Renal cortex interstitium (tissue), 11 donors: Measurements from ENCODE around the gene PCMT1. TPM values are rescaled to one million over a fixed set of nuclear protein-coding genes. Genes with fewer than 3 reads are reported as not detected.
"Not testable (repeated sequence)": the region's sequence is repeated elsewhere in the genome, so short reads cannot be mapped to it uniquely, and the experiment has no call there.

Source experiments
- DNase-seq, 11 donors: peaks; one replicate each; pipeline ENCODE4 v3.0.0-alpha.2; 2013; ENCODE audit warnings: low read depth in 9 of 11, low spot score in 4 of 11; ENCODE audit errors: extremely low read depth in 1 of 11
- polyA plus RNA-seq, 3 donors: library from polyadenylated mRNA; unstranded; fragments of 120-200 nt; gene quantifications; one replicate each; pipeline ENCODE4 v1.2.1, GENCODE V29; 2013; ENCODE audit not compliant: insufficient read length in 3 of 3

Gene PCMT1
- polyA plus RNA-seq, 3 donors: 78.5 to 94.1 (median 90.9) TPM

DNA sequence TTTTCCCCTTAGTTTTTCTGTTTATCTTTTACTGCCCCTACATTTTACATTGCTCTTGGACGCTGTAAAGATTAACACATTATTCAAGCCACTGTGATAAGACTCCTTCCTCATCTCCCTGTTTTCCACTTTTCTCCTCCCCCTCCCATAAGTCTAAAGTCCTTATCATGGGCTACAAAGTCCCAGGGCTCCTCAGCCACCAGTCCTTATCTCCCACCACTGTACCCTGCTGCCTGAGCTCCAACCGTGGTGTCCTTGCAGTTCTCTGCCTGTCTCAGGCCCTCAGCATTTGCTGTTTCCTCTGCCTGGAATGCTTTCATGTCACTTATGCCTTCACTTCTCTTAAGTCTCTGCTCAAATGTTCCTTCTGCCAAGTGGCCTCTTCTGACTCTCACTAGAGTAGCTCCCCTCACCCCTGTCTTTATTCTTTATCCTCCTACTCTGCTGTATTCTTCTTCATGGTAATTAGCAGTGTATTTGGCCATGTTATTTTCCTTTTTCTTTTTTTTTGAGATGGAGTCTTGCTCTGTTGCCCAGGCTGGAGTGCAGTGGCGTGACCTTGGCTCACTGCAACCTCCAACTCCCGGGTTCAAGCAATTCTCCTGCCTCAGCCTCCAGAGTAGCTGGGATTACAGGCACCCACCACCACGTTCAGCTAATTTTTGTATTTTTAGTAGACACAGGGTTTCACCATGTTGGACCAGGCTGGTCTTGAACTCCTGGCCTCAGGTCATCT, 20.9 kb upstream of the PCMT1 start:
- no peak for DNase-seq

DNA sequence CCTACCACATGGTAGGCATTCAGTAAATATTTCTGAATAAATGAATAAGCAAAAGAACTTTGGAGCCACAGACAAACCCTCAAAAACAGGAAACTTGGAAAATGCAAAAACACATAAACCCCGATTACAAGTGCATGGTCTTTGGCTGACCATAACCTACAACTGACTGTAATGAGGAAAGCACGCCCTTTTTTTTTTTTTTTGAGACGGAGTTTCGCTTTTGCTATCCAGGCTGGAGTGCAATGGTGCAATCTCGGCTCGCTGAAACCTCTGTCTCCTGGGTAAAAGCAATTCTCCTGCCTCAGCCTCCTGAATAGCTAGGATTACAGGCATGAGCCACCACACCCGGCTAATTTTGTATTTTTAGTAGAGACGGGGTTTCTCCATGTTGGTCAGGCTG, 19.7 kb upstream of the PCMT1 start:
- no peak for DNase-seq

DNA sequence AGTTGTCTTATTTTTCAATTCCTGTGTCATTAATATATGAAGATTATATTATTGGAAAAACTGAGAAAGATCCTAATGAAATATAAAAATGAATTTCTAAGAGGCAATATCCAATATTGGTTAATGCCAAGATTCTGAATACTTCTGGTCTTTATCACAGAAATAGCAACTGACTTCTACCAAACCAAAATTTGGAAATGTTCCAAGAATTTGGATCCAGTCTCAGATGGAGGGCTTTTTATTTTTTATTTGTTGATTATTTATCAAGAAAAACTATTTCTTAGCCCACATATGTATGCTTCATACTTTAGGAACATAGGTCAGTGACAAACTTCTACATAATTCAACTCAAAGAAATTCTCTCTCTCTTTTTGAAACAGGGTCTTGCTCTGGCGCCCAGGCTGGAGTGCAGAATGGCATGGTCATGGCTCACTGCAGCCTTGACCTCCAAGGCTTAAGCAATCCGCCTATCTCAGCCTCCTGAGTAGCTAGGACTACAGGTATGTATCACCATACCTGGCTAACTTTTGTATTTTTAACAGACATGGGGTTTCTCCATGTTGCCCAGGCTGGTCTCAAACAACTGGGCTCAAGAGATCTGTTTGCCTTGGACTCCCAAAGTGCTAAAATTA, 16.3 kb upstream of the PCMT1 start:
- no peak for DNase-seq

DNA sequence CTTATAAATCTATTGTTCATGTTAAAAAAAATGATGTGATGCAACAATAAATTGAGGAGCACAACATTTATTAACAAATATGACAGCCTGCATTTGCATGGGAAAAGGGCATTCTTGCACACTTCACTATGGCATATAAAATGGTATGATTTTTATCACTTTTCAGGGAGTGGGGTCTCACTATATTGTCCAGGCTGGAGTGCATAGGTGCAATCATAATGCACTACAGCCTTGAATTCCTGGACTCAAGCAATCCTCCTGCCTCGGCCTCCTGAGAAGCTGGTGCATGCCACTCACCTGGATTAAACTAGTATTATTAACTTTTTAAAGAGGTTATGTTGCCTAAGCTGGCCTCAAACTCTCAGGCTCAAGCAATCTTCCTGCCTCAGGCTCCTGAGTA, 14.6 kb upstream of the PCMT1 start:
- DNase-seq: no peak

DNA sequence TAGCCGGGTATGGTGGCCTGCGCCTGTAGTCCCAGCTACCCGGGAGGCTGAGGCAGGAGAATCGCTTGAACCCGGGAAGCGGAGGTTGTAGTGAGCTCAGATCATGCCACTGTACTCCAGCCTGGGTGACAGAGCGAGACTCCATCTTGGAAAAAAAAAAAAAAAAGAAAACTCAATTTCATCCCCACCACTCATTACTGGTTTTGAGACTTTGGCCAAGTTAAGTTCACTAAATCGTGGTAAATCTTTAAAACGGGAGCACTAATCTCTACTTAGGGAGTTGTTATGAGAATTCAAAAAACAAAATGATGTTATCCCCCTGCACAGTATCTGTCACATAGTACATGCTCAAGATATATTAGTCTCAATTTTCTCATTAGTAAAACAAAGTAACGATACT, 4.3 kb upstream of the PCMT1 start:
- DNase-seq: not testable (repeated sequence)

DNA sequence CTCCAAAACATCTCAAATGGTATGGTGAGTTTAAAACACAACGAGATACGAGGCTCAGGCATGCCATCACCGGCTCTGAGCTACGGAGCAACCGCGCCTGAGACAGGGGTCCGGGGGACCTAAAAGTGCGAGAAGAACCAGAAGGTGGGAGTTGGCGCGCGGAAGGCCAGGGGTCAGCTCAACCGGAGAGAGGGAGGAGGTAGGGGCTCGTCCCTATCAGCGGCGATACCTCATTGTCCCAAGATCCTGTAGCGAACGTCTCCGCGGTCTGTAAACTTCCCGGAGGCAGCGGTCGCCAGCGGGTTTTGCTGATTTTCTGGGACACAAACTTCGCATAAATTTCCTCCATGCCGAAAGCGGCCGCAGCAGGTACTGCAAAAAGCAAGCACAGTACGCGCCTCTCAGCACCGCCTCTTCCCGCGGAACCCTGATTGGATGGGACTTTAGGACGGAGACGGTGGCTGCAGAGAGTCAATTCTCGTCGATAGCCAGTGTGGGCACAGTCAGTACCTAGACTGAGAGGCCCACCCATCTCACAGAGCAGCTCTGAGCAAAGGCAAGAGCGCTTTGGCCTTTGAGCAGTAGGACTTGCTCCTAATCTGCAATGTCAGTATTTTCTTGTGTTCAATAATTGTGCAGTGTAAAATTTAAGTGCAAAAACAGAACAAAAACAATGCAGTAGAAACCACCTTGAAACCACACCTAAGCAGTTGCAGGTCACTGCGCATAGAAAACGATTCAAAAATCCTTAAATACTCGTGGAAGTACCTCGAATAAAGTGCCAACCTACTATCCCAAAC, 3.2 kb upstream of the PCMT1 start, which contains the start of gene NUP43:
NUP43 (minus strand) TSS at position 383 of the 800 bp plus-strand sequence; CDS start at position 349, 34 bp downstream.
- peak; percentile 87 to 97 (median 92) for DNase-seq

DNA sequence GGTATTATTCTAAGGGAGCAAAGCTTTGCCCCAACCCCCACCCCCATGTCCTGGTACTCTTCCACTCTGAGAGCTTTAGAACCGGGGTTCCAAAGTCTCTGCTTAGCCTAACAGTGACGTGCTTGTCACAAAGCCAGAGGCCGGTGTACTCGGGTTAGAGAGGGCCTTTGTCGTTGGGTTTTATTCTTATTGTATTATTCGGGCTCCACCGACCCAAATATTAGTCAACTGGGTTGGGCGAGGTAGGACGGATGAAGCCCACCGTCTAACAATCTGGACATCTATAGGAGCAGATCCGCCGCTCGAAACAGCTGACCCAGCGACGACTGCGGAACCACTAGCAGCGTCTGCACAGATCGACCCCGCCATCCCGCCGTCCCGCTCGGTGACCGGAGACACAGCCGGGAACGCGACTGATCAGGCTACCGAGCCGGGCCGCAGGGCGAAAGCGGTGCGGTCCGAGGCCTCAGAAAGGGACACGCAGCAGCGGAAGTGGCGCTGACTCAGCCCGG, 403 bp upstream of the PCMT1 start:
- DNase-seq: not testable (repeated sequence)

DNA sequence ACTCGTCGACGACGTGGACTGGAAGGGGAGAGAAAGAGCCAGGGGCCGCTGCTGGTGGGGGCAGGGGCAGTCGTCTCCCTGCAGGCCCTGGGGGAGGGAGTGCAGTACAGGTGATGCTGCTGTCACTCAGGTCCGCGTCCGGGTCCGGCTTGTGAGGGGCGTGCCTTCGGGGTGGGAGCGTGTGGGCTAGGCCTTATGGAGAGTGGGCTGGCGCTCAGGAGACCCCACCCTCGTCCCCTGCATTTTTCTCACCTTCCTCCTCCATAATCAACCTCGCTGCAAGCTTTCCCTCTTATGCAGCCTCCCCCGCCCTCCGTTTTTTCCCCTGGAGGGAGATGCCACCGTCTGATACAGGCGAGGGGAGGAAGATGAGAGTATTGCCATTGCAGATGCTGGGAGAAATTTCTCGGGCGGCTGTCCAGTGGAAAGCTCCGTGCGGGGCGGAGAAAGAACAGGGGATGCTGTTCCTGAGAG, 632 bp downstream of the PCMT1 start:
- DNase-seq: peak in 7 of 11 donors; percentile 36 to 64 (median 52)

DNA sequence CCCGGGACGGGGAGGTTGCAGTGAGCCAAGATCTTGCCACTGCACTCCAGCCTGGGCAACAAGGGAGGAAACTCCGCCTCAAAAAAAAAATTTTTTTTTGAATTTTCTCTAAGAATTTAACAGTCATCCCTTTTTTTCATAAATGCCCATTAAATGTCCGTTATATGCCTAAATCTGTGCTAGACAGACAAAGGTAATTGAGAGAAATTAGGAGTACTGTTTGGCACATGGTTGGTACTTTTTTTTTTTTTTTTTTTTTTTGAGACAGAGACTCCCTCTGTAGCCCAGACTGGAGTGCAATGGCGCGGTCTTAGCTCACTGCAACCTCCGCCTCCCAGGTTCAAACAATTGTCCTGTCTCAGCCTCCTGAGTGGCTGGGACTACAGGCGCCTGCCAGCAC, 1.7 kb downstream of the PCMT1 start:
- no peak for DNase-seq

DNA sequence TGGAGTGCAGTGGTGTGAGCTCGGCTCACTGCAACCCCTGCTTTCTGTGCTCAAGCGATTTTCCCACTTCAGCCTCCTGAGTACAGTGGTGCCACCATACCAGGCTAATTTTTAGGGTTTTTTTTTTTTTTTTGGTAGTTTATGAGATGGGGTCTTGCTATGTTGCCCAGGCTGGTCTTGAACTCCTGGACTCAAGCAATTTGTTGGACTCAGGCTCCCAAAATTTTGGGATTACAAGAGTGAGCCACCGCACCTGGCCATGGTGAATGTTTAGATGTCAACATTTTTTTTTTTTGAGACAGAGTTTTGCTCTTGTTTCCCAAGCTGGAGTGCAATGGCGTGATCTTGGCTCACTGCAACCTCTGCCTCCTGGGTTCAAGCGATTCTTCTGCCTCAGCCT, 2.4 kb downstream of the PCMT1 start:
- not testable (repeated sequence) for DNase-seq

DNA sequence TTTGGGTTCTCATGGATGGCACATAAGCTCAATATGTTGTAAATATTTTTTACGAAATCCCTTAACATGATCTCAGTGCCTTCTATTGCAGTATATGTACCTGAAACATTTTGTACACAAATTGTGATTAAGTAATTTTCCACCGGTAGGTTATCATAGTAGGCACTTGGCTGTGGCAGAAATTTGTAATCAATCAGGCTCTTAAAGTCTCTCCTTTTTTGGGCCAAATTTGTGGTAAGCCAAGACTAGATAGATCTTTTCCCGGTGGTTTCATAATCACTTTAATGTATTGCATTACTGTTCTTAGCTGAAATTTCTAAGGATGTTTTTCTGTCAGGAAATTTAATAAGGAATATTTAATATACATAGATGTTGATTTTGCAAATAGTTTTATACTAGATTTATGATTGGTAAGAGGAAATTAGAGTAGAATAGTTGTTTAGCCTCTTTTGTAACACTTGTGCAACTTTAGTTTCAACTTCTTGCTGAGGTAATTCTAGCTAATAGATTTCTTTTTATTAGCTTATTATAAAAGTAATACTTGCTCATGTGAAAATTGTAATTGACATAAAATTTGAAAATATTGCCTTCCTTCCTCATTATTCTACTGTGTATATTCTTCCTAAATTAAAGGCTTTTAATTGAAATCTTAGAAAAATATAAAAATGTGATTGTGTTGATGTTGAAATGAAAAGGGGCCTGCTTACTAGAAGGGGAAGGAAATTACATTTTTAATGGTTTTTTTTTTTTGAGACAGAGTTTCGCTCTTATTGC, 3.2 kb downstream of the PCMT1 start:
- DNase-seq: no peak

DNA sequence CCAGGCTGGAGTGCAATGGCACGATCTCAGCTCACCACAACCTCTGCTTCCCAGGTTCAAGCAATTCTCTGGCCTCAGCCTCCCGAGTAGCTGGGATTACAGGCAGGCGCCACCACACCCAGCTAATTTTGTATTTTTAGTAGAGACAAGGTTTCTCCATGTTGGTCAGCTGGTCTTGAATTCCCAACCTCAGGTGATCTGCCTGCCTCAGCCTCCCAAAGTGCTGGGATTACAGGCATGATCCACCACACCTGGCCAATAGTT, 3.8 kb downstream of the PCMT1 start:
- DNase-seq: not testable (repeated sequence)

DNA sequence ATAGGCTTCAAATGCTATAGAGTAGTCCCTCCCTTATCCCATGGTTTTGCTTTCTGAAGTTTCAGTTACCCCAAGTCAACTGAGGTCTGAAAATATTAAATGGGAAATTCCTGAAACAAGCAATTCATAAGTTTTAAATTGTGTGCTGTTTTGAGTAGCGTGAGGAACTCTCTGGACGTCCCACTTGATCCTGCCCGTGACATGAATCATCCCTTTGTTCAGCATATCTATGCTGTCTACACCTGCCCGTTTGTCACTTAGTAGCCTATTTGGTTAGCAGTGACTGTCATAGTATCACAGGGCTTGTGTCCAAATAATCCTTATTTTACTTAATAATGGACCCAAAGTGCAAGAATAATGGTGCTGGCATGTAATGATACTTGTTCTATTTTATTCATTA, 5.0 kb downstream of the PCMT1 start:
- DNase-seq: no peak

DNA sequence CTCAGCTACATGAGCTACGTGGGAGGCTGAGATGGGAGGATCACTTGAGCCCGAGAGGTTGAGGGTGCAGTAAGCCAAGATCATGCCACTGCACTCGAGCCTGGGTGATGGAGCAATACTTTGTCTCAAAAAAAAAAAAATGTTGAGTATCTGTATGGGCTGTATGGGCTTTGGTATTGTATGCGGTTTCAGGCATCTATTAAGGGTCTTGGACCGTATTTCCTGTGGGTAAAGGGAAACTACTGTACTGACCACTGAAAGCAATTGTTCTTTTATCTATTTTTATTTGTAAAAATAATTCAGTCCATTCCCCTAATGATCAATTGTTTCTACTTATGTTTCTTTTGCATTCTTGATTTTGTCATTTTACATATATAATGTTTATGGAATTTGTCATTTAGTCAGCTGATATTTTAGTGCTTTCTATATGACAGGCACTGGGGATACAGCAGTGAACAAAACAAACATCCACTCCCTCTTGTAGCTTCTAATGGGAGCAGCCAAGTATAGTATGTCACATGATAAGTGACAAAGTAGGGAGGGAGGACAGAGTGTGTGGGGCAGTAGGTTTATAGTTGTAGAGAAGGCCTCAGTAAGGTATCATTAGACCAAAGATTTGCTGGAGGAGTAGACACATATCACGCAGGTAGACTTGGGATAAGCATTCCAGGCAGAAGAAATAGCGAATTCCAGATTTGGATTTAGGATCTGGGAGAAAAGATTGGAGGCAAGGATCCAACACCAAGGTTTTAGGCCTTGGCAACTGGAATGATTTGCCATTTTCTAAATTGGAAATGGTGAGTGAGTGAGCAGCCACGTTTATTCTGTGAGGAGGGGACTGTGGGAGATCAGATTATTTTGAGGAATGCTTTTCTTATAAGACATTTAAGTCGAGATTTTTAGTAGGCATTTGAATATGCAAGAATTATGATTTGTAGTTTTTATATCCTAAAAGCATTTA, 6.0 kb downstream of the PCMT1 start:
- DNase-seq: peak in 1 of 11 donors; percentile 8

DNA sequence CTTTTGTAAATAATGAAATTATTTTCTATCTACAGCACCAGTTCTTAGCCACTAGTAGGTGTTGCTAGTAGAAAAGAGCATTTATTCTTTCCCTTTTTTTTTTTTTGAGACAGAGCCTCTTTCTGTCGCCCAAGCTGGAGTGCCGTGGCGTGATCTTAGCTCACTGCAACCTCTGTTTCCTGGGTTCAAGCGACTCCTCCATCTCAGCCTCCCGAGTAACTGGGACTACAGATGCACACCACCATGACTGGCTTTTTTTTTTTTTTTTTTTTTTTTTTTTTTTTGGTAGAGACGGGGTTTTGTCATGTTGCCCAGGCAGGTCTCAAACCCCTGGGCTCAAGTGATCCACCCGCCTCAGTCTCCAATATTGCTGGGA, 6.7 kb downstream of the PCMT1 start:
- no peak for DNase-seq

DNA sequence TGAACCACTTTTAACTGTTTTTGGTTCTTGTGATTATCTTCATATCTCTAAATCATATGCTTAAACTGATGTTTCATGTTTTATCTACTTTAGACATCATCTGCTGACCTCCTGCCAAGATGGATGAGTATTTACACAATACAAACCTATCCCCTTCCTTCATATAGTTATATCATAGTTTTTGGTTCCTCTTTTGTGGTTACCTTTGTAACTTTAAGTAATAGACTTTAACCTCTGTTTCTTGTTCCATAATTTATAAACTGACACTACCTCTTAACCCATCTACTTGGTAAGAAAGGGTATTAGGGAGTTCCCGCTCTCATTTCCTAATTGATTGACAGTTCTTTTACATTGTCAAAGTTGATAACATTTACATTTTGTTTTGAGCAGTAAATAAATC, 11.9 kb downstream of the PCMT1 start:
- no peak for DNase-seq

DNA sequence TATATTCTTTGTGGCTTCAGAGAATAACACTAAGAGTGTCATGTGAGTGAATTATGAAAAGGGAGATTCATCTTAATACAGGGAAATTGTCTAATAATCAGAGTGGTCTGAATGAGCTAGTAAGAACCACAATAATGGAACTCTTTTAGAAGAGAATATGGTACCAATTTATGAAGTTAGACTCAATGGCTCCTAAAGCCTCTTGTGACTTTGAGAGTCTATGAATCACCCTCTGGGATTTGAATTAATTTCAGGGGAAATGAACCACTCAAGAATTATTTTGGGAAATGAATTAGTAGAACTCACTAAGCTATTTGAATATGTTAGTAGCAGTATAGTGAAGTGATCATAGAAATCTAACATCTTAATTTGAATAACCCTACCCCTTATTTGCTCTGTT, 14.3 kb downstream of the PCMT1 start:
- no peak for DNase-seq

DNA sequence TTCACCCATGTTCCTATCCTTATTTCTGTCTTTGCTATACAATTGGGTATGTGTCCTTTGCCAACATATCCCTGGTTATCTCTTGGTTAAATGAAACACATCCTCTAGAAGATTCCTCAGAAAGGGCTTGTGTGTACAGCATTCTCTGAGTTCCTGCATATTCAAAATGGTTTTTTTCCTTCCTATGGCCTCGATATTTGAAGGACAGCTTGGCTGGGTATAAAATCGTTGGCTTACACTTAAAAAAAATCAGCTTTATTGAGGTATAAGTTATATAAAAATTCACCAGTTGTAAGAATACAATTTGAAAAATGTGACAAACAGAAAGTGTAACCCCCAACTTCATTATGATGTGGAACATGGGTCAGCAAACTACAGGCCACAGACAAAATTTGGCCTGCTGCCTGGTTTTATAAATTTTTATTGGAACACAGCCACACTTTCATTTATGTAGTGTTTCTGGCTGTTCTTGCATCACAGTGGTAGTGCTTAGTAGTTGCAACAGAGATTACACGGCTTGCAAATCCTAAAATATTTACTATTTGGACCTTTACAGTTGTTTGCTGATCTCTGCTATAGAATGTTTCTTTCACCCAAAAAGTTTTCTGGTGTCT, 16.7 kb downstream of the PCMT1 start:
- DNase-seq: no peak
